A549 (cell line): ENCODE data around the gene SNAPIN. TPM values are rescaled to one million over a fixed set of nuclear protein-coding genes. Genes with fewer than 3 reads are reported as not detected.

ENCODE experiments used
- ATAC-seq, 2 experiments: fragments of 200-7000 bp in 1 of 2; fragments of >200 bp in 1 of 2; cut with Nextera tagmentation in 1 of 2; cut with Tn5 transposase in 1 of 2; 3 replicates each; pipeline versions ENCODE4 v1.8.0 to v1.9.1; 2018 to 2020; ENCODE audit warnings: mild to moderate bottlenecking in 1 of 2, moderate library complexity in 1 of 2
- CTCF ChIA-PET: fragments of 300-600 bp; sonication (Branson Sonifier 250); formaldehyde crosslinking; extraction: SDS; loops from one replicate; lab custom pipeline; 2021; ENCODE audit warnings: antibody characterized with exemption, inconsistent platforms; lab: Yijun Ruan, JAX
- POLR2A ChIA-PET: fragments of 350-600 bp; formaldehyde crosslinking; extraction: SDS; loops from one replicate; lab custom pipeline; 2021; ENCODE audit warnings: antibody characterized with exemption, inconsistent platforms; lab: Yijun Ruan, JAX
- DNase-seq, 2 experiments: peaks; one replicate each; pipeline versions ENCODE4 v3.0.0 to v3.0.0-alpha.2; 2011 to 2016; ENCODE audit warnings: low read depth in 1 of 2, low spot score in 1 of 2
- FAIRE-seq: peaks from 2 replicates; lab custom pipeline; 2011; peaks lifted over from hg19 to GRCh38; lab: Jason Lieb, UNC
- H3K27ac ChIP-seq, 2 experiments: fragments of >200 bp; sonication (Bioruptor Twin); formaldehyde crosslinking; 3 replicates each; pipeline ENCODE4 v1.5.1; 2016 to 2017
- H3K4me1 ChIP-seq: fragments of >200 bp; sonication (Bioruptor Twin); formaldehyde crosslinking; 3 replicates; pipeline ENCODE4 v1.6.1; 2016
- H3K4me2 ChIP-seq: fragments of >200 bp; sonication (Bioruptor Twin); formaldehyde crosslinking; 3 replicates; pipeline ENCODE4 v1.6.1; 2016
- H3K4me3 ChIP-seq: fragments of >200 bp; sonication (Bioruptor Twin); formaldehyde crosslinking; 3 replicates; pipeline ENCODE4 v1.5.1; 2016
- H3K9me3 ChIP-seq: fragments of >200 bp; sonication (Bioruptor Twin); formaldehyde crosslinking; 3 replicates; pipeline ENCODE4 v1.6.1; 2016
- ATOH8 ChIP-seq: fragments of 250-450 bp; sonication (Bioruptor Pico); IDR thresholded peaks from 2 replicates; pipeline ENCODE4 v1.5.0; 2020; ENCODE audit warnings: low read depth, mild to moderate bottlenecking, moderate library complexity
- BHLHE40 ChIP-seq: IDR thresholded peaks from 2 replicates; pipeline ENCODE4 v1.6.1; 2012; ENCODE audit warnings: low read depth, low read length, inconsistent platforms
- CBX8 ChIP-seq: fragments of 200-600 bp; sonication (generic); IDR thresholded peaks from 2 replicates; pipeline ENCODE4 v1.6.1; 2016
- CEBPB ChIP-seq, 2 experiments: fragments of >200 bp in 1 of 2; sonication (Bioruptor Twin) in 1 of 2; formaldehyde crosslinking in 1 of 2; IDR thresholded peaks; 2 replicates each; pipeline ENCODE4 v1.6.1; 2012 to 2016
- CHD4 ChIP-seq: fragments of 200-600 bp; sonication (generic); IDR thresholded peaks from 2 replicates; pipeline ENCODE4 v1.6.1; 2016; ENCODE audit warnings: antibody characterized with exemption, mild to moderate bottlenecking, borderline replicate concordance
- E2F6 ChIP-seq: IDR thresholded peaks from 2 replicates; pipeline ENCODE4 v1.6.1; 2012; ENCODE audit warnings: low read depth, borderline replicate concordance
- ELK1 ChIP-seq: fragments of 150-350 bp; IDR thresholded peaks from 2 replicates; pipeline ENCODE4 v1.6.1; 2014; ENCODE audit warnings: low read depth, mild to moderate bottlenecking, low read length
- FOSL2 ChIP-seq, 2 experiments: fragments of 450-650 bp in 1 of 2; fragments of >200 bp in 1 of 2; sonication (Bioruptor Twin) in 1 of 2; formaldehyde crosslinking; IDR thresholded peaks; 2 replicates each; pipeline versions ENCODE4 v1.5.0 to v1.6.1; 2016 to 2020; ENCODE audit warnings: mild to moderate bottlenecking in 1 of 2, moderate library complexity in 1 of 2
- GATA3 ChIP-seq: IDR thresholded peaks from 2 replicates; pipeline ENCODE4 v1.6.1; 2012; ENCODE audit warnings: borderline replicate concordance
- HMGXB4 ChIP-seq: fragments of 250-450 bp; sonication (Bioruptor Pico); IDR thresholded peaks from 2 replicates; pipeline ENCODE4 v1.5.0; 2021; ENCODE audit warnings: mild to moderate bottlenecking, moderate library complexity, borderline replicate concordance
- HOXA7 ChIP-seq: fragments of 250-450 bp; sonication (Bioruptor Pico); IDR thresholded peaks from 2 replicates; pipeline ENCODE4 v1.5.0; 2020; ENCODE audit warnings: mild to moderate bottlenecking, moderate library complexity
- JUN ChIP-seq, 2 experiments: fragments of >200 bp; sonication (Bioruptor Twin); formaldehyde crosslinking; IDR thresholded peaks; 2 replicates in 1 of 2; 3 replicates in 1 of 2; pipeline ENCODE4 v1.6.1; 2016 to 2017
- MAX ChIP-seq: IDR thresholded peaks from 2 replicates; pipeline ENCODE4 v1.6.1; 2012
- MAZ ChIP-seq: fragments of 150-350 bp; IDR thresholded peaks from 2 replicates; pipeline ENCODE4 v1.6.1; 2014; ENCODE audit warnings: antibody characterized with exemption, low read depth, low read length, borderline replicate concordance
- NPAS2 ChIP-seq: fragments of 250-450 bp; sonication (Bioruptor Pico); IDR thresholded peaks from 2 replicates; pipeline ENCODE4 v1.8.0; 2022; ENCODE audit warnings: mild to moderate bottlenecking, moderate library complexity, borderline replicate concordance
- NR3C1 ChIP-seq: fragments of >200 bp; sonication (Bioruptor Twin); formaldehyde crosslinking; IDR thresholded peaks from 3 replicates; pipeline ENCODE4 v1.6.1; 2017
- PBX3 ChIP-seq: IDR thresholded peaks from 2 replicates; pipeline ENCODE4 v1.6.1; 2012
- PHF8 ChIP-seq: fragments of 200-600 bp; sonication (generic); IDR thresholded peaks from 2 replicates; pipeline ENCODE4 v1.6.1; 2016; ENCODE audit warnings: low read depth, mild to moderate bottlenecking, antibody characterized with exemption, moderate library complexity, borderline replicate concordance
- RAD21 ChIP-seq, 2 experiments: fragments of >200 bp in 1 of 2; sonication (Bioruptor Twin) in 1 of 2; formaldehyde crosslinking in 1 of 2; IDR thresholded peaks in 1 of 2; conservative IDR thresholded peaks in 1 of 2; 2 replicates in 1 of 2; 3 replicates in 1 of 2; pipeline ENCODE4 v1.6.1; 2012 to 2018; ENCODE audit warnings: inconsistent platforms in 1 of 2
- SMC3 ChIP-seq: fragments of >200 bp; sonication (Bioruptor Twin); formaldehyde crosslinking; IDR thresholded peaks from 3 replicates; pipeline ENCODE4 v1.6.1; 2018; ENCODE audit warnings: inconsistent platforms
- TP53 ChIP-seq: fragments of 250-450 bp; sonication (Bioruptor Pico); IDR thresholded peaks from 2 replicates; pipeline ENCODE4 v1.5.0; 2021; ENCODE audit warnings: mild to moderate bottlenecking, moderate library complexity
- ZFP36 ChIP-seq: fragments of 450-650 bp; IDR thresholded peaks from 2 replicates; pipeline ENCODE4 v1.6.1; 2014; ENCODE audit warnings: borderline replicate concordance; ENCODE audit not compliant: partially characterized antibody
- WGBS: methylation state at CpG from one replicate; pipeline ENCODE4 v1.1.6; 2017; ENCODE audit errors: missing lambda C conversion rate; 5-methylcytosine and 5-hydroxymethylcytosine counted together
- polyA plus RNA-seq, 4 experiments: library from polyadenylated mRNA; depleted of rRNA in 3 of 4; stranded (reverse); fragments of >200 nt; fragmentation: RNase III in 1 of 4; extraction: RNeasy Plus Mini Kit Qiagen cat#74134 plus additional on column Dnase treatment in 1 of 4; gene quantifications; 2 replicates in 3 of 4; 3 replicates in 1 of 4; pipeline ENCODE4 v1.2.3, GENCODE V29; 2011 to 2017

Gene SNAPIN
- polyA plus RNA-seq, 2 of the 4 experiments (the other 2 are of a cell fraction) = 52.6 to 71.4 TPM

GRCh38 chr1:153649863-153650235 lies 8.7 kb upstream of the SNAPIN start:
- 55% methylated on average over 2 of the region's 2 CpGs for WGBS
- ATAC-seq (peak; percentile 47 to 53), DNase-seq (no peak), FAIRE-seq (no peak)
- TF ChIP-seq HOXA7 (CRISPR knock-in tag) (no peak), ELK1 (no peak), MAZ (no peak), CBX8 (no peak), MAX (no peak), RAD21 (conservative IDR thresholded peaks at IDR 0.05 in 1 of 2, IDR thresholded peaks at IDR 0.05 in 1 of 2) (no peak), TP53 (CRISPR knock-in tag) (no peak), BHLHE40 (no peak)
- Histone ChIP-seq H3K9me3 (no peaks in the 10 kb centered on the region), H3K27ac (no peak overlapping the region), H3K4me3 (no peak overlapping the region), H3K4me2 (no peak overlapping the region), H3K4me1 (peaks cover 6% of the 10 kb centered on the region; the same call in 1 of the 3 replicates)
- POLR2A ChIA-PET = interaction anchor here (0.6 kb wide), 1 partner anchor 16 kb away, joined by 3 read pairs; the partner anchor contains the start of gene CHTOP
- CTCF ChIA-PET = interaction anchor here (0.9 to 6.3 kb wide), 10 partner anchors 8 to 140 kb away, joined by 3 to 35 read pairs (median 5); partner anchors contain the start of genes NPR1 and SNAPIN

GRCh38 chr1:153651771-153652170 lies 6.7 kb upstream of the SNAPIN start:
- no peaks in the 10 kb centered on the region for H3K9me3 ChIP-seq
- no peak overlapping the region for H3K4me3 ChIP-seq
- CTCF ChIA-PET = interaction anchor here (0.5 to 2.9 kb wide), 13 partner anchors 10 to 142 kb away, joined by 3 to 13 read pairs (median 4); no protein-coding TSS in a partner anchor
- no peak for TF ChIP-seq CHD4
- POLR2A ChIA-PET = interaction anchor here (1.4 kb wide), 1 partner anchor 18 kb away, joined by 6 read pairs; the partner anchor contains the start of gene CHTOP
- peaks cover 6% of the 10 kb centered on the region; the same call in 1 of the 3 replicates for H3K4me1 ChIP-seq
- WGBS = 50% methylated on average over 1 of the region's 1 CpG
- no peak overlapping the region for H3K27ac ChIP-seq
- ATAC-seq = no peak
- DNase-seq = no peak
- FAIRE-seq = no peak
- H3K4me2 ChIP-seq = no peak overlapping the region

GRCh38 chr1:153652805-153653500 lies 5.5 kb upstream of the SNAPIN start:
- ATAC-seq (no peak), DNase-seq (no peak), FAIRE-seq (no peak)
- ChIA-PET POLR2A (interaction anchor here (1.3 kb wide), 1 partner anchor 9 kb away, joined by 5 read pairs; no protein-coding TSS in a partner anchor), CTCF (interaction anchor here (0.8 to 2.9 kb wide), 8 partner anchors 11 to 158 kb away, joined by 3 to 13 read pairs (median 4); partner anchors contain the start of gene NPR1)
- H3K4me3 ChIP-seq = no peak overlapping the region
- H3K4me1 ChIP-seq = peaks cover 8% of the 10 kb centered on the region; the same call in 1 of the 3 replicates
- 88% methylated on average over 3 of the region's 3 CpGs for WGBS
- no peak overlapping the region for H3K4me2 ChIP-seq
- no peak for TF ChIP-seq RAD21 (conservative IDR thresholded peaks at IDR 0.05 in 1 of 2, IDR thresholded peaks at IDR 0.05 in 1 of 2)
- no peak for TF ChIP-seq HMGXB4
- TF ChIP-seq ZFP36 = no peak
- TF ChIP-seq ATOH8 (CRISPR knock-in tag) = no peak
- TF ChIP-seq PBX3 = no peak
- TF ChIP-seq SMC3 = no peak
- no peak for TF ChIP-seq NR3C1
- no peak for TF ChIP-seq JUN (IDR thresholded peaks at IDR 0.05)
- TF ChIP-seq CHD4 = no peak
- no peak for TF ChIP-seq GATA3
- no peak for TF ChIP-seq NPAS2 (CRISPR knock-in tag)
- no peak for TF ChIP-seq FOSL2 (IDR thresholded peaks at IDR 0.05)
- no peak for TF ChIP-seq FOSL2 (CRISPR knock-in tag; IDR thresholded peaks at IDR 0.05)
- TF ChIP-seq CEBPB (IDR thresholded peaks at IDR 0.05) = no peak
- TF ChIP-seq E2F6 = no peak
- no peak for TF ChIP-seq PHF8
- no peaks in the 10 kb centered on the region for H3K9me3 ChIP-seq
- 0 out of 6 replicates have a peak overlapping the region, but pooled peaks of 1 of the 2 experiments have one; percentile 27 for H3K27ac ChIP-seq
